ENCODE measurements around the gene CTDSP2.
A peak's percentile ranks its signal among the peaks of the same experiment; 100 is the strongest.
"Not testable (repeated sequence)": the region's sequence is repeated elsewhere in the genome, so short reads cannot be mapped to it uniquely, and the experiment has no call there.

CTDSP2 gene, protein sequence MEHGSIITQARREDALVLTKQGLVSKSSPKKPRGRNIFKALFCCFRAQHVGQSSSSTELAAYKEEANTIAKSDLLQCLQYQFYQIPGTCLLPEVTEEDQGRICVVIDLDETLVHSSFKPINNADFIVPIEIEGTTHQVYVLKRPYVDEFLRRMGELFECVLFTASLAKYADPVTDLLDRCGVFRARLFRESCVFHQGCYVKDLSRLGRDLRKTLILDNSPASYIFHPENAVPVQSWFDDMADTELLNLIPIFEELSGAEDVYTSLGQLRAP

DNA sequence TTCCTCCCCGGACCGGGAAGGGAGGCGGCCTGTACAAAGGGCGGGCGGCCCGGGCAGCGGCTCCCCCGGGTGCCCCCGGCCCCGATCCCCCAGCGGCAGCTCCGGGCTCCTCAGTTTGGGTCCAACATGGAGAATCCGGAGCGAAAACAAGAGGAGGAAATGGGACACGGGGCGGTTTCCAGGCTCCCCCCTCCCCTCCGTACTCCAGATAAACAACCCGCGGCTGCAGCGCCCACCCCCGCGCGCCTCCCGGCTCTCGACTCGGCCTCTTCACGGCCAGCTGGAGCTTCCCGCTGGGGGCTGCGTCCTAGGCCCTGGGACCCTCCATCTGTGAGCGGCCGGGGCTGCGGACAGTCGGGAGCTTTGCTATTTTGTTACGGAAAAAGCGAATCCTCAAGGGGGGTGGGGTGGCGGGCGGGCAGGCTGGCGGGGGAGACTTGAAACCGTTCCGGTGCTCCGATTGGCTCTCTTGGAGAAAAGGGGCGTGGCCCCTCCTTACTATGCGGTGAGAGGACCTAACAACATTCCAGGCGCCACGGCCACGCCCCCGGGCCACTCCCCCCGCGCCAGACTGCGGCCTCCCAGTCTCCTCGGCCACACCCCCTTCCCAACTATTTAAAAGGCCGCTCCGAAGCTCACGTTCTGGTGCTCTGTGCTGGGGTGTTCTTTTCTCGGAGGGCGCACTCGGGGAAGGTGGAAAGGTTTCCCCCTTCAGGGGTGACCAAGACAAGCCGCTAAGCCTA lies at the start of gene CTDSP2:
TSS of gene CTDSP2 (minus strand) at position 153 of the 743 bp plus-strand sequence. CDS start 294 bp downstream, outside the sequence.
- DNase-seq = peak; percentile 91 to 96

DNA sequence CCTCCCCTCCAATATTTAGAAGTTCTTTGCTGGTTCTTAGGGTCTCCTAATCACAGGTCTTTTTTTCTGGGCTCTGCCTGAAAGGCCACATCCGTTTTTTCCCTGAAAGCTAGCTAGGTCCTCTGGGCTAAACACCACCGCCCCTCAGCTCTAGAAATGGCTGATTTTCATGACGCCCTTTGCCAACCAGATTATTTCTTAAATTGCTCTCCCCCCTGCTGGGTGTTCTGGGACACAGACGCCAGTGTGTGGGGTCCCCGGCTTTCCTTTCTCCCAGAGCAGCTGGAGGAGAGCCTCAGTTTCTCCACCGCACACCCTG lies 49.5 kb upstream of the CTDSP2 start:
- DNase-seq = peak in 1 of 2 experiments; percentile 39

DNA sequence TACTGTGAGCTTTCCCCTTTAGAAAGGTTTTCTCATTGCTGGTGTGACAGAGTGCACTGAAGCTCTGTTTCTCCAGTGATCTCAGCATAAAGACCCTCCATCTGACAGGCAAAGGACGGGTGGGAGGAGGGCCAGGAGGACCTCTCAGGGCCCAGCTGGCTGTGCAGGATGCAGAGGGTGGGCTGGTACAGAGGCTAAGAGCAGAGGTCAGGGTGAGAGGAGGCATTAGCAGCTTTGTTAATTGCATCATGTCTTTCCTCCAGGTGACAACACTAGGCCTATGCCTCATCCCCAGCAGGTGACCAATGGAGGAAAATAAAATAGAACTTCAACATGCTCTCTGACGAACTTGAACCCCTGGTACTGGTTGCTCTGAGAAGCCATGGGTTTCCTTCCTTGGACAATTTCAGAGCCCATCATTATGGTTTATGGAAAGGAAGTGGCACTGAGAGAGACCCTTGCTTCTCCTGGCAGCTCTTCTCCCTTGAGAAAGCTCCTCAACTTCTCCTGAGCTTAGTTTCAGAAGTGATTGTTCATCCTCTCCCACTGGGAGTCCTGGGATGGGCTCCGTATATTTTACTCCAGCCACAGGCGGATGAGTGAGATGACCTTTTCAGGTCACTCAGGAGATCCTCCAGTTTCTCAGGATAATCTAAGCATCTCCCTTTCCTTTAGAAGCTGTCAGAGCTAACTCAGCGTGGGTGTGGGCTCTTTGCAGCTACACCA lies 49.0 kb upstream of the CTDSP2 start:
- DNase-seq = peak in 1 of 2 experiments; percentile 42

GRCh38 chr12:57894399-57895292 lies 48.1 kb upstream of the CTDSP2 start:
- DNase-seq = peak; percentile 89 to 97

GRCh38 chr12:57893431-57894353 lies 47.2 kb upstream of the CTDSP2 start:
- peak in 1 of 2 experiments; percentile 26 for DNase-seq

- DNase-seq = no peak
Measured at GRCh38 chr12:57892232-57892972, 45.9 kb upstream of the CTDSP2 start.

DNA sequence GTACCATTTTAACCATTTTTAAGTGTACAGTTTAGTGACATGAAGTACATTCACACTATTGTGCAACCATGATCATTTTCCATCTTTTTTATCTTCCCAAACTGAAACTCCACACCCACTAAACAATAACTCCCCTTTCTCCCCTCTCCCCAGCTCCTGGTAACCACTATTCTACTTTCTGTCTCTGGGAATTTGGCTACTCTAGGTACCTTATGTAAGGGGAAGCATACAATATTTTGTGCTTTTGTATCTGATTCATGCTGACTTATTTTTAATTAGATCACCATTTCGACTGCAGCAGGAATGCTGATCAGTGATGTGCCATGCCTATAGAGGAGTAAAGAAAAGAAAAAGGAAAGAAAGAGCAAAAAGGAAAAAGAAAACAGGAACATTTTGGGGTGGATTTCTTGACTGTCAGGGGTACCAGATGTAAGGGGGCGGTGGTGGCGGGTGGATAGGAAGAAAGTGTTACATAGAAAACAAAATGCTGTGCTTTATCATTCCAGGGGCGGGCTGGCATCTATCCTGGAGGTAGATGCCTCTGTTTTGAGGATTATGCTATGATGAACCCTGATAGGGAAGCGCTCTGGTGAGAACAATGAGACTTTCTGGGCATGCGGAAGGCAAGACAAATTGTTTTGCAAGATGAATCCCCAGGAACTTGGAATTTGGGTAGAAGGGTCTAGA lies 45.2 kb upstream of the CTDSP2 start:
- no peak for DNase-seq

GRCh38 chr12:57890191-57891115 lies 43.9 kb upstream of the CTDSP2 start:
- DNase-seq = peak in 1 of 2 experiments; percentile 35

DNA sequence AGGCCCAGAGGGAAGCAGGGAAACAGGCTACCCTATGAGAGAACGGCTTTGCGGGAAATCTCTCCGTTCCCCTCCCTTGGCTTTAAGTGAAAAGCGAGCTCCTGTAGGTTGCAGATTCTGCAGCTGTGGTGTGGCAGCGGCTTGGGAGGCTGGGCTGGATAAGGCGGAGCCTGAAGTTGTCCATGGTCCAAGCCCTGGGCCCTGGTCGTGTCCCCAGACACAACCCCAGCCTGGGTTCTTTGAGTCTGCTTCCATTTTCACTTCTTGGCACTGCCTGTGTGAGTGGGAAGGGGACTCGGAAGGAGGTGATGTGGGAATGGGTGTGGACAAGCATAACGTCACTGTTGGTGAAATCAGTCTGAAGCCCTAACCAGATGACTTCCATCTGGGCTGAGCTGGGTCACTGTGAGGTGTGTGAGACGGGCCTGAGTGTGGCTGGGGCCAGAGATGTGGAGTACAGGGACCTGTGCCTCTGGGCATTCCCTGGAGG lies 43.0 kb upstream of the CTDSP2 start:
- DNase-seq = no peak

GRCh38 chr12:57888409-57889157 lies 42.1 kb upstream of the CTDSP2 start:
- peak; percentile 61 to 77 for DNase-seq

DNA sequence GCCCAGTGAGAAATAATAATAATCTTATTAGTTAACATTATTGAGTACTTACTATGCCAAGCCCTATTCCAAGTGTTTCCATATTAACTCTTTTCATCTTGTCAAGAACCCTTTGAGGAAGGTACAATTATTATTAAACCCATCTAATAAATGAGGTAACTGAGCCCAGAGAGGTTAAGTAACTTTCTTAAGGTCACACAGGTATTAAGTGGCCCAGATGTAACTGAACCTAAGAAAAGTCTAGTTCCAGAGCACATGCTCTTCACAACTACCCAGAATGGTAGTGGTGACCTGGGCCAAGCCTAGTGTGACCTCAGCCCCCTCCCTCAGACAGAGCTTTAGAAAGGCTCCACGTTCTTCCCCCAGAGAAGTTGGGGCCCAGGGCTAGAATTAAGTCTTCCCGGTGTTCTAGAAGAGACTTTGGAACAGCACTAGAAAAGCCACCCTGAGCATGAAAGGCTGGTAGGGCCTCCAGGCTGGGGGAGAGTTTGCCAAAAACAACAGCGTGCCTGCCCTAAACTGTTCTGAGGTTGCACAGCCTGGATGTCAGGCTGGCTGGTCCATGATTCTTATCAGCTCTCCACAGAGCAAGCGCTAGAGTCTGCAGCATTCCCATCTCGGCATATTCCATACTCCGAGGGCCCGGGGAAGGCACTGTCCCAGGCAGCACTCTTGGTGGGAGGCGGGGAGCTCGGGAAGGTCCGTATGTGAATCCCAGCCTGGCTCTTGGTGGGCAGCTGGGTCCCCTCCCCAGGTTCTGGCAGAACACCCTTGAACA lies 41.3 kb upstream of the CTDSP2 start:
- DNase-seq = peak in 1 of 2 experiments; percentile 25

- DNase-seq = not testable (repeated sequence)
Measured at GRCh38 chr12:57886964-57887363, 40.4 kb upstream of the CTDSP2 start.

DNA sequence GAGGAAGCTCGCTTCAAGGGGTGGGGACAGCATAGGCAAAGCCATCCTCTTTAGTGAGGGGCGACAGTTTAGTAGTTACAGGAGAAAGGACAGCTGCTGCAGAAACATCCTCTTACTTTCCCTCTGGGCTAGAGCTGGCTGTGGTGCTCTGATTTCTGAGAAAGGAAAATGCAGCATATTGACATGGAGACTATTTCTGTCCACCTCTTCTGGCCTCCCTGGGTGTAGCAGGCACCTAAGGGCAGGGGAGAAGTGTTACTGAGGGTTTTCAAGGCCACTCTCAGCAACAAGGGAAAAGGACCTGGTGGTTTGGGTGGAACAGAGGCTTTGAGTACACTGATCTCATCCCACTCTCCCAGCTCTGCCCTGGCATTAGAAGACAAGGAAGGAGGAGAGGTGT lies 40.0 kb upstream of the CTDSP2 start:
- no peak for DNase-seq

DNA sequence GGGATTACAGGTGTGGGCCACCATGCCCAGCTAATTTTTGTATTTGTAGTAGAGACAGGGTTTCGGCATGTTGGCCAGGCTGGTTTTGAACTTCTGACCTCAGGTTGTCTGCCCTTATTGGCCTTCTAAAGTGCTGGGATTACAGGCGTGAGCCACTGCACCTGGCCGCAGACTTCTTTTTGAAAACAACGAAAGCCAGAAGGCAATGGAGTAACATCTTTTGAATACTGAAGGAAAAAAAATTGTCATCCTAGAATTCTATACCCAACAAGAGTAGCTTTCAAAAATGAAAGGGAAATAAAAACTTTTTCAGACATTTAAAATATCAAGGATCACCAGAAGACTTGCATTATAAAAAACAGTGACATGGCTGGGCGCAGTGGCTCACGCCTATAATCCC lies 38.7 kb upstream of the CTDSP2 start:
- no peak for DNase-seq

- DNase-seq = no peak
Measured at GRCh38 chr12:57883700-57884099, 37.2 kb upstream of the CTDSP2 start.

GRCh38 chr12:57883057-57883456 lies 36.5 kb upstream of the CTDSP2 start:
- no peak for DNase-seq

DNA sequence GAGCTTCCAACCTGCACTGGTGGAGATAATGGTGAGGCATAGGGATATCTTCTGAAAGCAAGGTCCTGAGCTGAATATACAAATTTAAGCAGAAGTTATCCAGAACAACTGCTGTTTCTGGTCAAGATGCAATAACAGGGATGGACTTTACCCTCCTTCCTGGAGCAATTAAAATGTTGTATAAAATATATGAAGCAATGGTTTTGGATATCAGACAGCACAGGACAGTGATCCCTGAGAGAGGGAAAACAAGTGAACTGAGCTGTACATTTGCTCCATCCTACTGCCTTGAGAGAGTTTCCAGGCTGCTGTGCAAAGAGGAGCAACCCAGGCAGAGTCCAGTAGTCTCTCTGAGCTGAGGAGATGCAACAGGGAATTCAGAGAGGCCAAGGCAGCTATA lies 36.0 kb upstream of the CTDSP2 start:
- no peak for DNase-seq

Measured in NCI-H524 (cell line).